Ovary (tissue), 9 donors: ENCODE measurements around the gene LGR6. TPM values are rescaled to one million over a fixed set of nuclear protein-coding genes. Genes with fewer than 3 reads are reported as not detected.
"Not testable (repeated sequence)": the region's sequence is repeated elsewhere in the genome, so short reads cannot be mapped to it uniquely, and the experiment has no call there.

ENCODE experiments used
- DNase-seq, 5 donors: peaks; one replicate each; pipeline ENCODE4 v3.0.0-alpha.2; 2019 to 2020
- H3K27ac ChIP-seq, 2 donors: fragments of 200-600 bp; one replicate each; pipeline versions ENCODE4 v1.5.1 to v1.8.0; 2019 to 2022
- H3K27me3 ChIP-seq: fragments of 200-600 bp; one replicate; pipeline ENCODE4 v1.8.0; 2022
- H3K36me3 ChIP-seq: fragments of 200-600 bp; sonication (generic); one replicate; pipeline ENCODE4 v1.5.1; 2019
- H3K4me1 ChIP-seq: one replicate; pipeline ENCODE4 v1.8.1; 2013; ENCODE audit warnings: mild to moderate bottlenecking, moderate library complexity; ENCODE audit not compliant: insufficient read depth
- H3K4me3 ChIP-seq: fragments of 200-600 bp; sonication (generic); one replicate; pipeline ENCODE4 v1.5.1; 2017
- H3K9me3 ChIP-seq, 2 donors: fragments of 200-600 bp in 1 of 2; sonication (generic) in 1 of 2; one replicate each; pipeline versions ENCODE4 v1.5.1 to v1.8.1; 2013 to 2019; ENCODE audit warnings: mild to moderate bottlenecking in 1 of 2, moderate library complexity in 1 of 2
- EP300 ChIP-seq: sonication (generic); formaldehyde crosslinking; IDR thresholded peaks from one replicate; pipeline ENCODE4 v1.6.1; 2017; ENCODE audit warnings: antibody characterized with exemption
- POLR2A ChIP-seq: fragments of 450-650 bp; IDR thresholded peaks from one replicate; pipeline ENCODE4 v1.6.1; 2017; ENCODE audit warnings: antibody characterized with exemption, mild to moderate bottlenecking, moderate library complexity
- whole genome bisulfite sequencing, 3 donors: extraction: QIAGEN DNeasy Blood & Tissue Kit in 1 of 3; methylation state at CpG; one replicate each; pipeline versions ENCODE4 v1.1.5 to v1.1.7; 2013 to 2017; 5-methylcytosine and 5-hydroxymethylcytosine counted together
- intact Hi-C, 4 donors: fragments of 100-400 bp; cut with DNase I; formaldehyde crosslinking; loops; one replicate each; pipeline versions ENCODE4 v1.11.0 to v1.15.1; 2022 to 2023
- polyA plus RNA-seq, 2 donors: library from polyadenylated mRNA; stranded (reverse); fragments of 200-250 nt in 1 of 2; fragments of 350-450 nt in 1 of 2; fragmentation: Illumina TruSeq in 1 of 2; extraction: RNeasy Lipid Tissue Mini Kit (QIAGEN cat#74804) in 1 of 2; gene quantifications; one replicate each; pipeline ENCODE4 v1.2.3, GENCODE V29; 2013 to 2014
- total RNA-seq, 7 donors: library from RNA; depleted of rRNA in 2 of 7; stranded (reverse); fragments of >200 nt in 2 of 7; fragmentation: NEBNext Ultra II Directional in 3 of 7; extraction: Animal tissue kit (Norgen Biotek cat#: 25700) in 3 of 7; gene quantifications; one replicate each; pipeline versions ENCODE4 v1.1.0 to v1.2.4, GENCODE V29; 2016 to 2023
- TF ChIP-seq, protein P1 (sequence below), 3 donors: fragments of 450-650 bp in 2 of 3; fragments of 200-600 bp in 1 of 3; IDR thresholded peaks; one replicate each; pipeline versions ENCODE4 v1.5.1 to v1.8.0; 2016 to 2022; ENCODE audit warnings: antibody characterized with exemption in 3 of 3, mild to moderate bottlenecking in 1 of 3
- donor health status: DM: no; HTN: no; CAD: no; lungs with moderate emphysema.
- donor health status: DM: no; HTN: no; CAD: no.
- donor health status: Bipolar disorder and iron deficiency.
- donor health status: DM: yes; HTN: yes; CAD: no.
- donor health status: DM: no; HTN: no; CAD: no.
- donor health status: DM: yes; HTN: yes; CAD: no.

Gene LGR6
- total and polyA plus RNA-seq, 9 donors = 0.24 to 12.4 (median 1.4) TPM

DNA sequence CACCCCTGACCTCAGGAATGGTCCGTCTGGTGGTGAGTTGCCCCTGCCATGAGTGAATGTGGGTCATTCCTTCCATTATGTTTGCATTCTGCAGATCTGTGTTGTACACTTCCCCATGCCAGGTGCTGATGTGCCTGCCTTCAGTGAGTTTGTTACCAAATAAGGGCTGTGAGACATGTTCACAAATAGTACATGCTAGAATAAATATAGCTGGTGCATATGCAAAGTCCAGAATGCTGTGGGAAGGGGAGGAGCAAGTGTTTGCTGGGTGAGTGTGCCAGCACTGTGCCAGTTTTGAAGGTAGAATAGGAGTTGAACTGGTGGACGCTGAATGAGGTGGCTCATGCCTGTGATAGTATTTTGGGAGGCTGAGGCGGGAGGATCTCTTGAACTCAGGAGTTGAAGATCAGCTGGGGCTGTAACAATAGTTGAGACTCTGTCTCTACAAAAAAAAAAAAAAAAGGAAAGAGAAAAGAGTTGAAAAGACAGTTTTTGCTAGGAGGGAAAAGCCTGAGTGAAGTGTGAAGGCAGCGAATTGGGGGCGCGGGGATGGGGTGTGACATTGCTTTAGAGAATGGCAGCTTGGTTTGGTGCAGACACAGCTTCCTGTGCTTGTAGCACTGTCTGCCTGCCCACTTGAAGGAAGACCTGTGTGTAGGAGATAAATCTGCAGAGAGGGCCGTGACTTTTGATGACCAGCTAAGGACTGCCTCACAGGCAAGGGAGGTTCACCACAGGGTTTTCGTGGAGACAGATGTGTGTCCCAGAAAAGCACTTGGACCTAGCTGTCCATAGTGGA lies 61.1 kb downstream of the LGR6 start:
- Histone ChIP-seq H3K4me3 (no peak overlapping the region), H3K4me1 (peaks cover 3% of the 10 kb centered on the region), H3K36me3 (no peaks in the 10 kb centered on the region), H3K27me3 (no peaks in the 10 kb centered on the region), H3K27ac (no peak overlapping the region), H3K9me3 (no peaks in the 10 kb centered on the region)
- intact Hi-C loops = no loop called here
- TF ChIP-seq POLR2A = no peak
- TF ChIP-seq EP300 = no peak
- TF ChIP-seq, protein P1, sequence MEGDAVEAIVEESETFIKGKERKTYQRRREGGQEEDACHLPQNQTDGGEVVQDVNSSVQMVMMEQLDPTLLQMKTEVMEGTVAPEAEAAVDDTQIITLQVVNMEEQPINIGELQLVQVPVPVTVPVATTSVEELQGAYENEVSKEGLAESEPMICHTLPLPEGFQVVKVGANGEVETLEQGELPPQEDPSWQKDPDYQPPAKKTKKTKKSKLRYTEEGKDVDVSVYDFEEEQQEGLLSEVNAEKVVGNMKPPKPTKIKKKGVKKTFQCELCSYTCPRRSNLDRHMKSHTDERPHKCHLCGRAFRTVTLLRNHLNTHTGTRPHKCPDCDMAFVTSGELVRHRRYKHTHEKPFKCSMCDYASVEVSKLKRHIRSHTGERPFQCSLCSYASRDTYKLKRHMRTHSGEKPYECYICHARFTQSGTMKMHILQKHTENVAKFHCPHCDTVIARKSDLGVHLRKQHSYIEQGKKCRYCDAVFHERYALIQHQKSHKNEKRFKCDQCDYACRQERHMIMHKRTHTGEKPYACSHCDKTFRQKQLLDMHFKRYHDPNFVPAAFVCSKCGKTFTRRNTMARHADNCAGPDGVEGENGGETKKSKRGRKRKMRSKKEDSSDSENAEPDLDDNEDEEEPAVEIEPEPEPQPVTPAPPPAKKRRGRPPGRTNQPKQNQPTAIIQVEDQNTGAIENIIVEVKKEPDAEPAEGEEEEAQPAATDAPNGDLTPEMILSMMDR (IDR thresholded peaks at IDR 0.05) = no peak
- WGBS, 3 donors = 81 to 87% (median 82%) methylated on average over 8 of the region's 8 CpGs
- DNase-seq = peak in 1 of 5 donors; percentile 4

DNA sequence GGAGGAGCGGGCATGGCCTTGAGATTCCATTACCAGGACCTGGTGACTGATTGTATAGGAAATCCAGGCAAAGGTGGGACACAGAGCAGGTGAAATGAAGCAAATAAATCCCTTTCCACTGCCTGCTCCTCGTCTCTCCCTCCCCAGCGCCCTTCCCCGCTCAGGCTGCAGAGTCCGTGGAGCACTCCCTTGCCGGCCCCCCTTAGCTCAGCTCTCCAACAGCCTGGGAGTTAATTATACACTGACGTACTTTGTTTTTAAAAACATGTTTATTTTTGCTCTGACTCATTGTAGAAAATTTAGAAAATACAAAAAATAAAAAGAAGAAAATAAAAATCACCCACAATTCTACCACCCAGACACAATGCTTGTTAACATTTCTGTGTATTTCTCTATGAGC lies 61.7 kb downstream of the LGR6 start:
- DNase-seq = peak in 4 of 5 donors; percentile 30 to 57 (median 46)
- Histone ChIP-seq H3K4me1 (peaks cover 3% of the 10 kb centered on the region), H3K27ac (no peak overlapping the region), H3K27me3 (no peaks in the 10 kb centered on the region), H3K36me3 (no peaks in the 10 kb centered on the region), H3K9me3 (no peaks in the 10 kb centered on the region), H3K4me3 (no peak overlapping the region)
- 15 to 30% (median 22%) methylated on average over 7 of the region's 7 CpGs for WGBS, 3 donors
- TF ChIP-seq EP300 (no peak), POLR2A (no peak)
- intact Hi-C loops = no loop called here

DNA sequence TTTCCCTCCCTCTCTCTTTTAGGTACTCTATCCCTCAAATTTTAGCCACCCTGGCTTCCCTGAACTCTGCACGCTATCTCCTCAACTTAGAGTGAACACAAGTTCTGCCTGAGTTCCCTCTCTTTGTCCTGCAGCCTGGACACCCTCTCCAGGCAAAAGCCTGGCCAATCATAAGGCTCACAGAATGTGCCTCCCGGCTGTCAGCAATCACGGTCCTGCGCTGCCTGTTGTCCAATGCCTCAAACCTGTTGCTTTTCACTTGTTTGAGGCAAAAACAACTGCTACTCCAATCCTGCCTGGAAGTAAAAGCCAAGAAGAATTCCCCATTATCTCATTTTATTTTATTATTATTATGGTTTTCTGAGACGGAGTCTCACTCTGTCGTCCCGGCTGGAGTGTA lies 66.1 kb downstream of the LGR6 start:
- peak in 1 of 5 donors; percentile 1 for DNase-seq
- Histone ChIP-seq H3K9me3 (no peaks in the 10 kb centered on the region), H3K4me3 (no peak overlapping the region), H3K4me1 (peaks cover 3% of the 10 kb centered on the region), H3K27ac (no peak overlapping the region), H3K27me3 (no peaks in the 10 kb centered on the region), H3K36me3 (no peaks in the 10 kb centered on the region)
- WGBS, 3 donors = 57 to 67% (median 66%) methylated on average over 7 of the region's 7 CpGs
- TF ChIP-seq POLR2A (no peak), EP300 (no peak)
- TF ChIP-seq, protein P1 (IDR thresholded peaks at IDR 0.05) = no peak
- intact Hi-C loops = no loop called here

DNA sequence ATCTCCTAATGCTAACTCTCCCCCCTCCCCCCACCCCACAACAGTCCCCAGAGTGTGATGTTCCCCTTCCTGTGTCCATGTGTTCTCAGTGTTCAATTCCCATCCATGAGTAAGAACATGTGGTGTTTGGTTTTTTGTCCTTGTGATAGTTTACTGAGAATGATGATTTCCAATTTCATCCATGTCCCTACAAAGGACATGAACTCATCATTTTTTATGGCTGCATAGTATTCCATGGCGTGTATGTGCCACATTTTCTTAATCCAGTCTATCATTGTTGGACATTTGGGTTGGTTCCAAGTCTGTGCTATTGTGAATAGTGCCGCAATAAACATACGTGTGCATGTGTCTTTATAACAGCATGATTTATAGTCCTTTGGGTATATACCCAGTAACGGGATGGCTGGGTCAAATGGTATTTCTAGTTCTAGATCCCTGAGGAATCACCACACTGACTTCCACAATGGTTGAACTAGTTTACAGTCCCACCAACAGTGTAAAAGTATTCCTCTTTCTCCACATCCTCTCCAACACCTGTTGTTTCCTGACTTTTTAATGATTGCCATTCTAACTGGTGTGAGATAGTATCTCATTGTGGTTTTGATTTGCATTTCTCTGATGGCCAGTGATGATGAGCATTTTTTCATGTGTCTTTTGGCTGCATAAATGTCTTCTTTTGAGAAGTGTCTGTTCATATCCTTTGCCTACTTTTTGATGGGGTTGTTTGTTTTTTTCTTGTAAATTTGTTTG lies 67.8 kb downstream of the LGR6 start:
- H3K36me3 ChIP-seq, intact Hi-C loops, H3K4me1 ChIP-seq, H3K4me3 ChIP-seq, H3K27ac ChIP-seq, H3K9me3 ChIP-seq, DNase-seq, H3K27me3 ChIP-seq: not testable (repeated sequence)
- WGBS, 3 donors = 84 to 96% (median 89%) methylated on average over 3 to 4 of the region's 4 CpGs

DNA sequence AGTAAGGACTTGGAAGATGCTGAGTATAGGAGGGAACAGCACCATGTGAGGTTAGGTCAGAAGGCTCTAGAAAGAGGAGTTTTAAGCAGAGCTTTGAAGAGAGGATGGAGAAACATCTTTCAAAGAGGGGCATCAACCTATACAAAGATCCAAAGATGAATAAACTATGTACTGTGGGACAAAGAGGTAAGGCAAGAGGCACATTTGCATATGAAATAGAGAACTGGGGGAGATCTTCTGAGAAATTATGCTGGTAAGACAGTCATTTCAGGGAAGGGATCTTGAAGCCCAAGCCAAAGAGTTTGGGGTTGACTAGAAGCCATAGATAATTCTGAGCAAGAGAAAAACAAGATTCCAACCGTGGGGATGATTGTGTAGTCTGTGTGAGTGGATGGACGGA lies 70.0 kb downstream of the LGR6 start:
- Histone ChIP-seq H3K9me3 (no peaks in the 10 kb centered on the region), H3K4me1 (no peaks in the 10 kb centered on the region), H3K36me3 (no peaks in the 10 kb centered on the region), H3K4me3 (no peak overlapping the region), H3K27me3 (no peaks in the 10 kb centered on the region), H3K27ac (no peak overlapping the region)
- WGBS, 3 donors = 64 to 76% (median 66%) methylated on average over 2 of the region's 2 CpGs
- DNase-seq = no peak
- intact Hi-C loops = no loop called here
- no peak for TF ChIP-seq EP300
- TF ChIP-seq POLR2A = no peak
- TF ChIP-seq, protein P1 (IDR thresholded peaks at IDR 0.05) = no peak
